MV-4-11 (cell line): ENCODE data around the gene CRB2.

Experiments used
- DNase-seq: peaks from one replicate; lab custom pipeline; 2025; lab: John Stamatoyannopoulos, UW

CRB2 gene

DNA sequence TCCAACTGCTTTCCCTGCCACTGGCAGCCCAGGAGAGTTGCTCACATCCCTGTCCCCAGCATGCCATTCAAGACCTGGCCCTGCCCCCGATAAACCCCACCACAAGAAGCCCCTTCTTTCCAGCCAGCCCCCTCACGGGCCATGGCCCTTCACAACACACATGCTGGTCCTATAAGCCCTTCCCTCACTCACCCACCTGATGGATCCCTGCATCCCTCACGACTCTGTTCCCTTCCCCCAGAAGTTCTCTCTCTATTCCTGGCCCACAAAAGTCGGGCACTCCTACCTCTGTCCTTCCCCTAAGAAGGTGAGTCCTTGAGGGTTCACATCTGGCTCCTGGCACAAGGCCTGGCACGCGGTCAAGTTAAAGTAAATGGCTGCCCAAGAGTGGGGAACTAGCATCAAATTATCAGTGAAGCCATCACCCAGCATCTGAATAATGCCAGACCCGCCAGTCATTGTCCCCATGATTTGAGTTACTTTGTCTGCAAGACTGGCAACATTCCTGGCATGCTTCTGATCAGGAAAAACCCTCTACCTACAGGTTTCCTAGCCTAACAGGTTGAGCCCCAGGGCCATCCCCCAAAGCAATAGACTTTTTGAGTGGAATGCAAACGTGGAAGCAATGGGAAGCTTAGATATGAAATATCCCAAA, 65.9 kb downstream of the CRB2 start:
- DNase-seq = no peak

DNA sequence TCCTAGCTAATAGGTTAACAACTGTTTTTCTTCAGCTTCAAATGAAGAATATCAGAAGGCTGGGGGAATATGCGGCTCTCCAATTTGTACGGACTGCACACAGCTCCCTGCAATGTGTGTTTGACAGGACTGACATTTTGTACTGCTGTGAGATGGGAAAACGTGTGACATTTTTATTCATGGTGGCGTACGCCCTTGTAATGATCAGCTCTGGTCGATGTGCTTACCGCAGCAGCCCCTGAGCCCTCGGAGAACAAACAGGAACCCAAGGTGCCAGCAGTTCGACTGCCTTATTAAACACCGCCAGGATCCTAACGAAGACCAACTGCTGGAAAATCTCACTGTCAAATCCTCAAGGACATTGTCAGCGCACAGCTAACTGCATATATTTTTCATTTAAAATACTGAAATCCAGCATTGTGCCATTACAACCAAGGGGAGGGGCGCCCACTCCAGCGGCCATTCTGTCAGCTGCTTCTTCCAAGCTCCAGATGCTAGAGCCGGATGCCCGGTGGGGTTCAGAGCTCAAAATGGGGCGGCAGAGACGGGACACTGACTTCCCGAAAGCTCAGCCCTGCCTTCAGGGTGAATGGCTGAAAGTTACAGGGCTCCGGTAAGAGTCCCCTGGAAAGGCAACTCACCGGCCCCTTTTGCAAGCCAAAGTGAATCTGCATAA, 66.8 kb downstream of the CRB2 start:
- no peak for DNase-seq

DNA sequence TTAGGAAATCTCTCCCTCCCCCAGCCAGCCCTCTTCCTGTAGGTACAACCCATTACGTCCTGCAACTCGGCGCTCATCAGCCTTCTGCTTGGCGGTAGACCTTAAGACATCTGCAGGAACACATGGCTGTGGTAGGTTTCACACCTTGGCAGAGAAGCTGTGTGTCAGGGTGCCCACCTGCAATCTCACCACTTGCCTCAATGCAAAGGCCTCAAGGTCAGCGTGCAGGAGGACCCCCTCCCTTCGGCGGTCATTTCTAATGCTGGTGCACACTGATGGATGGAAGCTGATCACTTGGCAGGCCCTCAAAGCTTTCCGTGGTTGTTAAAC, 67.3 kb downstream of the CRB2 start:
- DNase-seq = no peak

DNA sequence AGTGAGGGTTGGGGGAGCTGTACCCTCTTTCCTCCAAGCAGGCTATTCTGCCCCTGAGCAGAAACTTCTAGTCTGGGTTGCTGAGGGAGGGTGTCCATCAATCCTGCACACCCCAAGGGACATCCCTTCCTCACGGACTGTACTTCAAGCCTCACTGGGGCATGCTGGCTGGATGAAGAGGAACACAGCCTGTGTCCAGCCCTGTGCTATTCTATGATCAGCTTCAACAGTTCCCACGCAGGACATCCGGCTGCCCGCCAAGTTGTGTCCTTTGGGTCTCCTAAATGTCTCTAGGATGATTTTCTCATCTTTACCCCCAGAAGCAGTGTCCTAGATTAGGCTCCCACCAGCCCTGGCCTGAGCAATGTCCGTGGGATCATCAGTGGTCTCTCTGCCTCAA, 68.1 kb downstream of the CRB2 start:
- DNase-seq = no peak

DNA sequence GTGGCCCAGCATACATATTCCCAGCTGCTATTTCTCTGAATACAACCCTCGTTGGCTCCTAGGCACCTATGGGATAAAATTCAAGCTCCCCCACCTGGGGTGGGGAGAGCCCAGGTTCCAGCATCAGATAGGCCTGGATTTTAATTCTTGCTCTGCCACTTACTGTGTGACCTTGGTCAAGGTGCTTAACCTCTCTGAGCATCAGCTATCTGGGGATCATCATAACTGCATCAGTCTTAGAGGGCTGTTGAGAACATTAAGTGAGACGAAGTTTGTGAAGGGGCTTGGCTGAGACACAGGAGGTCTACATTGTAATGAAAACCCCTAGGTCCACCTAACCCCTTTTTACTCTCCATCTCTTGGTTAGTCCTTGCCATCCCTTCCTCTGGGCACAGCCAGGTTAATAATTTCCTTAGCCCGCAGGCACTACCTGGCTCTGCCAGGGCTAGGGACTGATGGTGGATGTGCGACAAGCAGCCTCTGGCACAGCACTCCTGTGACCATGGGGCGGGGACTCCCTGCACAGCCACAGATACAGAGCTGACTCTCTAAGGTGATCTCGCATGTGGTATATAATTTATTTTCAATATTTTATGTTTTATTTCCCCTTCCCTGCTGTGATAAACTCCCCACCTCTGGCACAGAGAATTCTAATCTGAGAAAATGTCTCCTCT, 68.7 kb downstream of the CRB2 start:
- DNase-seq = no peak

DNA sequence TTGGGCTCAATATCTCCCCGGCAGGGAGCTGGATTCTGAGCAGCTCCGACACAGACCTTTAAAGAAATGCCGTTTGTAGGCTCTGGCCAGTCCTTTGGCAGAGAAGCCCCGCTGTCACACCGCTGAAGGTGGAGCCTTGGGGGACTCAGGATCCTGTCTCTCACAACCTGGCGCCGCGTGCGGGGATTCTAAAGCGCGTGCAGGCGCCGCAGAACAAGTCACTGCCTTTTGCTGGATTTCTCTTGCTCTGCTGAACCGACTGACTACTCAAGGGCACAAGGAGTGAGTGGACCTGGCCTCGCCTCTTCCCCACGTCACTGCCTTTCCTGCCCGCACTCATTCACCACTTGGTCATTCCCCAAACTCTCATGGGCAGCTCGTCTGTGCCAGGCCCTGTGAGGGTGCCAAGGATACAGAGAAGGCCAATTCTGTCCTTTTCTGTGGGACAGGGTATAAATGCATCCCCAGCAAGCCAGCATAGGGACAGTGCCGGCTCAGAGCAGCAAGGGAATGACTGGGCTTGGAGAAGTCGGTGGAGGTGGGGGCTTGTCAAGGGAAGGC, 69.3 kb downstream of the CRB2 start:
- no peak for DNase-seq

DNA sequence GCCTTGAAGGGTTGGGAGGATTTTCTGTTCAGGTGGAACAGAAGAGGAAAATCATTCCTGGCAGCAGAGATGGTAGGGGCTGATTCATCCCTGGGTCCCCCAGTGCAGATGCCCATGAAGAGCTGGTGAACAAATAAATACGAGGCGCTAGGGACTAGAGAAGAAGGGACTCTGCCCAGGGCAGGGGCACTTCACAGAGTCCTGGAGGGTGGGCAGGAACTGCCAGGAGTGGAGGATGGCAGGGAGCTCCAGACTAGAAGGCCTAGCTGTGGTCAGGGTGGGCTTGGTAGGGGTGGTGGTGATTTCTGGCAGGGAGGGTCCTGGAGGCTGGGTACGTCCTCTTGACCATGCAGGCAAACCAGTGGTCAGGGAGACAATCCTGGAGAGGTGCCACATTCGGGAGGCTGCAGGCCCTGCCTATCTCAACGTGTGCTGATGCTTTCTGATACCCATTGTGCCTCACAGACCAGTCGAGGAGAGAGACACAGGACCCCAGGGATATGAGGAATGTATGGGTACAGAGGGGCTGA, 69.9 kb downstream of the CRB2 start:
- no peak for DNase-seq

DNA sequence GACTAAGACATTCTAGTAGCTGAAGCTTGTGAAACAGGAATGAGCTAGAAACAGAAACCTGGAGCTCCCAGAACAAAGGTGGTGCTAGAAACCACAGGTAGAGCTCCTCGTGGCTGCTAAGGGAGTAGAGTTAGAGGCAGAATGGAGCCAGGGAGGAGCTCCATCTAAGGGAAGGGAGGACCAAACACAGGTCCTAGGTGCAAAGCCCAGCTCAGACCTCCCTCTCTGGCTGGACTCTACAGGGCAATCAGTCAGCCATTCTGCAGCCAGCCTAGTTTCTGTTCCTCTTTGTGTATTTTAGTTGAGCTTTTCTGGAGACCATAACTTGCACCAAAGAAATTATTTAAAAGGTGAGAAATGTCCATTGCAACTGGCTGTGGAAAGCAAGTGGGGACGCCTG, 70.4 kb downstream of the CRB2 start:
- DNase-seq = peak; percentile 48
